GM12891 (cell line): ENCODE measurements around the gene GSAP.

ENCODE experiments used
- DNase-seq: peaks from one replicate; pipeline ENCODE4 v3.0.0; 2011; ENCODE audit warnings: low spot score; ENCODE audit not compliant: insufficient read length
- FAIRE-seq: peaks from 2 replicates; lab custom pipeline; 2011; peaks lifted over from hg19 to GRCh38; lab: Jason Lieb, UNC
- PAX5 ChIP-seq: IDR thresholded peaks from 2 replicates; pipeline ENCODE4 v1.6.1; 2011; ENCODE audit warnings: low read length, moderate library complexity, mild to moderate bottlenecking; ENCODE audit not compliant: insufficient read depth, severe bottlenecking
- POLR2A ChIP-seq: IDR thresholded peaks from 2 replicates; pipeline ENCODE4 v1.6.1; 2011; ENCODE audit warnings: low read depth, low read length, control low read depth
- POLR2AphosphoS5 ChIP-seq: IDR thresholded peaks from 2 replicates; pipeline ENCODE4 v1.6.1; 2011; ENCODE audit warnings: low read depth, low read length, control low read depth
- POU2F2 ChIP-seq: IDR thresholded peaks from 2 replicates; pipeline ENCODE4 v1.6.1; 2011; ENCODE audit warnings: low read depth, mild to moderate bottlenecking, control low read depth, low read length, moderate library complexity
- SPI1 ChIP-seq: IDR thresholded peaks from 2 replicates; pipeline ENCODE4 v1.6.1; 2011; ENCODE audit warnings: low read depth, low read length, control low read depth
- TAF1 ChIP-seq: IDR thresholded peaks from 2 replicates; pipeline ENCODE4 v1.6.1; 2011; ENCODE audit warnings: low read depth, low read length, control low read depth

GSAP gene

GRCh38 chr7:77442636-77443035 is 26.5 kb upstream of the GSAP start:
- DNase-seq, result no peak
- TF ChIP-seq POLR2A (no peak), SPI1 (no peak), POLR2AphosphoS5 (no peak), PAX5 (no peak), TAF1 (no peak), POU2F2 (no peak)
- FAIRE-seq, result peak; percentile 31

DNA sequence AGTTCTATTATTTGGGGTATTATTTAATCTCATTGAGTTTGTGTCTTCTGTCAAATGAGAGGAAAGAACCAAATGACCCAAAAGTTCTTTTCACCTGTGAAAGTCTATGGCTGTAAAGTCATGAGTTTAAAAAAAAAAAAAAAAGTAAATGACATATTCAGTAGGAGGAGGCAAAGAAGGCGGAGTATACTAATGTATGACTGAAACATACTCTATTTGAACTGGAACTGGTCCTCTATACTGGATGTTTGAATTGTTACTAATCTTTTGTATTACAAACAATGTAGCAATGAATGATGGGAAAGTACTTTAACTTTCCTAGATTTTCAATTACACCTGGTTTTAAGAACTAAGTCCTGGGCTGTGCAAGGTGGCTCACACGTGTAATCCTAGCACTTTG is 24.9 kb upstream of the GSAP start:
- no peak for DNase-seq
- FAIRE-seq, result no peak
- TF ChIP-seq POU2F2, result no peak
- TF ChIP-seq PAX5, result no peak
- TF ChIP-seq POLR2A, result no peak
- TF ChIP-seq TAF1, result no peak
- TF ChIP-seq SPI1, result no peak
- no peak for TF ChIP-seq POLR2AphosphoS5

- TF ChIP-seq PAX5, result no peak
- no peak for TF ChIP-seq TAF1
- TF ChIP-seq SPI1, result no peak
- no peak for TF ChIP-seq POLR2AphosphoS5
- TF ChIP-seq POLR2A, result no peak
- no peak for TF ChIP-seq POU2F2
- DNase-seq, result no peak
- FAIRE-seq, result peak; percentile 45
These were observed 23.4 kb upstream of the GSAP start for GRCh38 chr7:77439572-77439971.

DNA sequence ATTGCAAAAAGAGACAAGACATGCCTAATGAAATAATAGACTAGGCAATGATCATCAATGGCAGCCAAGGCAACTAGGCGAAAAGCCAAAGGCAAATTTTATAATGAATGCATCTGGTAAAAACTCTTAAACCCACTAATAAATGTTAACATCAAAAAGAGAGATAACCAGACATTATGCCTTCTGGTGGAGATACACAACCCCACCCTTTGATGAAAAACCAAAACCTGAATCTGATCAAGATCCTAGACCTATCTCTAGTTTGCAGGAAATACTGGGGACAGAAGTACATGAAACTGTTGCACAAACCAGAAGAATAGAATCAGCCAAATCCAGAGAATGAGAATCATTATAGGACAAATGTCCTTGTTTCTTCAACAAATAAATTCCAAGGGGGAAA is 22.0 kb upstream of the GSAP start:
- TF ChIP-seq POLR2A, result no peak
- TF ChIP-seq POLR2AphosphoS5, result no peak
- no peak for TF ChIP-seq TAF1
- DNase-seq (no peak), FAIRE-seq (no peak)

DNA sequence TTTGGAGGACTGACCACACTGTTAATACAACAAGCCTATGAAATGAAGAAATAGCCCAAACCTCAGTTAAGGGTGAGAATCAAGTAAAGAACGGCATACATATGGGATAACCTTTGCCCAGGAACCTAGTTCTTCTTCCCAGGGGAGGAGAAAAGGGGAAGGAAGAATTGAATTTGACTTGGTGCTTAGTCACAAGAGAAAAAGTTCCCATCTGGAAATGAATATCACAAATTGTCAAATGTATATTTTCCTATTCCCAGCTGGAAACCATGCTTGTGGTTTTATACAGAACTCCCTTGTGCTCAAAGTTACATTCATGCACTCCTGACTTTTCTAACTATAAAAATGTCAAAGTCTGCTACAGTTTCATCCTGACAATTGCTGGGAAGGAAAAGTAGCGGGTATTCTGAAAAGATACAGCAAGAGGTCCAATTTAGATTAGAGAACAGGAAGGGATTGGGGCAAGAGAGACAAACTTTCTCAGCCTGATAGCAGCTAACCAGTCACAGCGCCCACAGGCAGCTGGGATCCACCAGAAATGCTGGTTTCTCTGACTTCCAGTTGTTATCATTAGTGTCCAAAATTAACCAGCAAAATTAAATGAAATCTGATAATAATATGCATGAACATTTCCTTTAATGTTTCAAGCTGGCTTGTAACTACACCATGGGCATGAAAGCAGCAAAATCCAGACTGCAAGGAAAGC is 18.6 kb upstream of the GSAP start:
- FAIRE-seq, result no peak

GRCh38 chr7:77433901-77434300 is 17.8 kb upstream of the GSAP start:
- no peak for FAIRE-seq
- TF ChIP-seq SPI1 (no peak), PAX5 (no peak), POU2F2 (no peak), POLR2A (no peak), POLR2AphosphoS5 (no peak), TAF1 (no peak)
- DNase-seq, result no peak

More for the DNA sequence above, 18.6 kb upstream of the GSAP start:
- TF ChIP-seq TAF1, result no peak
- TF ChIP-seq POU2F2, result no peak
- no peak for TF ChIP-seq POLR2AphosphoS5
- no peak for DNase-seq

DNA sequence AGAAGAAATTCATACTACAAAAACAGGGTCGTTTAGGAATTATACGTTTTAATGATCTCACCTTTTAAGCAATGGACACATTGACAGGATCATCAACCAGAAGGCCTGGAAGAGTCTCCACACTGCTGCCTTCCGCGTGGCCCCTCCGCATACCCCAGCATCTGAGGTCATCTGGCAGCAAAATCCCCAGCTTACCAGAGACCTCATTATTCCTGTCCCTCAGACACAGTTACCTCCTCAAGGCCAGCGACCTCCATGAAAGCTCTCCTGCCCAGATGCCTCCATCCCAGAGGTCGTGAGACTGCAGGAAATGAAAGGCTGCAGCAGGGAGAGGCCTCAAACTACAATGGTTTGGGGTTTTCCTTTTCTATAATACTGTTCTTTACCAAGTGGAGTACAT is 14.8 kb upstream of the GSAP start:
- DNase-seq (no peak), FAIRE-seq (no peak)
- TF ChIP-seq TAF1 (no peak), POU2F2 (no peak)

GRCh38 chr7:77428777-77429231 is 12.7 kb upstream of the GSAP start:
- no peak for DNase-seq
- no peak for TF ChIP-seq PAX5
- no peak for TF ChIP-seq POLR2AphosphoS5
- no peak for TF ChIP-seq POU2F2
- TF ChIP-seq SPI1, result no peak
- TF ChIP-seq POLR2A, result no peak
- TF ChIP-seq TAF1, result no peak
- FAIRE-seq, result no peak

DNA sequence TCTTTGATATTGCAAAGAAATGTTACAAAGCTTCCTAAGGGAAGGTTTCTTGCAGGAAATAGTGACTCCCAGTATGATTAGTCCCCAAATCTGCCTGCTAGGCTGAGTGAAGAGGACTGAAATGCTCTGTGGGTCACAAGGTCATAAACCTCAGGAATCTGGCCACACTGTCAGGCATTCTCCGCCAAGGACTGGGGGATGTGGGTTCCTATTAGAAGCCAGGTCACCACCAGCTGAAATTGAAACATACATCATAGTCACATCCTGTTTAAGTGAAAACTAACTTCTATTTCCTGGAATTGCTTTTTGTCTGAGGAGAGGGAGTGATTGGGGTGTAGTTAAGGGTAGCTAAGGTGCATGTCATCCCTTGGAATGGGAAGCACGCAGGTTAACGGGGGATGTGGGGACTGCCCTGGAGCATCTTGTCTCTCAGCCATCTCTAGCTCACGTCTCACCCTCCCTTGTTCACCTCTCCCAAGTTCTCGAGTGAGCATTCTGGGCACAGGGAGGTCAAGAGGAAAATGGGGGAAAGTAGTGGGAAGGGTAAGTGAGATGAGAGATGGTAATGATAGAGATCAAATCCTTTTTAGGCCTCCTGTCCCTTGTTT is 12.0 kb upstream of the GSAP start:
- no peak for DNase-seq
- TF ChIP-seq SPI1 (no peak), PAX5 (no peak), POU2F2 (no peak), POLR2AphosphoS5 (no peak), POLR2A (no peak), TAF1 (no peak)
- FAIRE-seq, result peak; percentile 89

DNA sequence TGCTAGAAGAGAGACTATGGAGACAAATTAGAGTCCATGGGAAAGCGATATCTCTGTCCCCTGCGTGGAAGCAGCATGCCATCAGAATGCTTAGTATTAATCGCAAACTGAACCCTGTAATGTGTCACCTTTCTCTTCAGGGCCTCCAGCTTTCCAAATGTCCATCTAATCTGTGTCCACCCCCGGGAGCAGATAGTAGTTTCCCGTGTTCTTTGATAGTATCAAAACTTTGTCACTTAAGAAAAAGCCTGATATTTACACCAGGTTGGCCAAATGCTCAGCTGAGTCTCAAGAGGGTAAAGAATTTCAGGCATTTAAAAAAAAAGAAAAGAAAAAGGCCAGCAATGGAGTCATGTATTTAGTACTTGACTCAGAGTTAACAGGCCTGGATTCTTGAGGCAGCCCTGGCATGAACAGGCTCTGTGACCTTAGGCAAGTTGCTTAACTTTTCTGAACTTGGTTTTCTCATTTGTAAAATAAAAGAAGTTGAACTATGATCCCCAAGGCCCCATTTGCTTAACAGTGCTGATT is 10.4 kb upstream of the GSAP start:
- FAIRE-seq (peak; percentile 23), DNase-seq (no peak)
- TF ChIP-seq PAX5, result no peak
- no peak for TF ChIP-seq SPI1
- no peak for TF ChIP-seq POLR2A
- no peak for TF ChIP-seq POU2F2
- TF ChIP-seq POLR2AphosphoS5, result no peak
- no peak for TF ChIP-seq TAF1

DNA sequence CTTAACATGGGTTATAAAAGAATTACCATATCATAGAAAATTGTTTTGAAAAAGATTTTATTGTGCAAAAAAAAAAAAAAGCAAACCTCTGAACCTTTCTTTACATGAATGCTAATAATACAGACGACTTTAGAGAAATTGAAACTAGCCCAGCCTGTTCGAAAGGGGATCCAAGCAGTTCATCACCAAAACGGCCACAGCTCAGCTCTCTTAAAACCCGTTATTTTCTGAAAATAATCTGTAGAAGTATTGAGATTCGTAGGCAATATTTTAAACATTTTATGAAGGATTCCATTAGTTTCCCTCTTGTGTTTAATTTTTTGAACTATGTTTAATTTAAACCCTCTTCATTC is 9.9 kb upstream of the GSAP start:
- no peak for FAIRE-seq
- no peak for DNase-seq
- TF ChIP-seq PAX5 (no peak), POLR2A (no peak), TAF1 (no peak), POLR2AphosphoS5 (no peak), SPI1 (no peak)
